Caki2 (cell line): ENCODE data around the gene TNFSF18. TPM values are rescaled to one million over a fixed set of nuclear protein-coding genes. Genes with fewer than 3 reads are reported as not detected.
"Not testable (repeated sequence)": the region's sequence is repeated elsewhere in the genome, so short reads cannot be mapped to it uniquely, and the experiment has no call there.

Experiments
- DNase-seq: peaks from one replicate; pipeline ENCODE4 v3.0.0-alpha.2; 2015; ENCODE audit warnings: low read depth
- in situ Hi-C: cut with HindIII; loops from 2 replicates; pipeline ENCODE4 v1.10.0; 2016; ENCODE audit warnings: low sequenced_read_pairs, low pct_unique_long_range_greater_than_20kb, mixed read lengths
- total RNA-seq: library from RNA; depleted of rRNA; stranded (reverse); fragments of >200 nt; shearing (Covaris generic); gene quantifications from 2 replicates; pipeline ENCODE4 v1.2.3, GENCODE V29; 2014; ENCODE audit warnings: low replicate concordance; rRNA removed

The TNFSF18 gene, protein sequence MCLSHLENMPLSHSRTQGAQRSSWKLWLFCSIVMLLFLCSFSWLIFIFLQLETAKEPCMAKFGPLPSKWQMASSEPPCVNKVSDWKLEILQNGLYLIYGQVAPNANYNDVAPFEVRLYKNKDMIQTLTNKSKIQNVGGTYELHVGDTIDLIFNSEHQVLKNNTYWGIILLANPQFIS
- 0.23 and 0.57 TPM in 2 replicates for total RNA-seq

DNA sequence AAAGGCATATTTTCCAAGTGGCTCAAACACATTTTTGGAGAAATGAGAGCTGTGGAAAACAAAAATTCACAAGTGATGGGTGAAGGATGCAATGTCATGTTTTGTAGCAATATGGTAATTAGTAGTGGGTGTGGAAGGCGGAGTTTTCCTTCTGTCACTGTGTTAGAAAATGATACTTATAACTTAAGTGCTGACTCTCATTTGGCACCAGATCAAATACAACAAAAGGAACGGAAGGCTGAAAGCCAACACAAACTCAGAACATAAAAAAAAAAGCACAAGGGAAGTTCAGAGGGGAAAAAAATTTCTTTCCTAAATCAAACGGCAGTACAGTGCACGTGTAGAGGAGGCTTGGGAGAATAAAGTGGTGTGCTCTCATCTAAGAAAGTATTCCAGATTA, at the start of gene TNFSF18:
TSS of gene TNFSF18 (minus strand) at position 77 of the 400 bp plus-strand sequence. CDS start at position 32, 45 bp downstream.
- DNase-seq = peak; percentile 89
- in situ Hi-C loops = no loop called here

DNA sequence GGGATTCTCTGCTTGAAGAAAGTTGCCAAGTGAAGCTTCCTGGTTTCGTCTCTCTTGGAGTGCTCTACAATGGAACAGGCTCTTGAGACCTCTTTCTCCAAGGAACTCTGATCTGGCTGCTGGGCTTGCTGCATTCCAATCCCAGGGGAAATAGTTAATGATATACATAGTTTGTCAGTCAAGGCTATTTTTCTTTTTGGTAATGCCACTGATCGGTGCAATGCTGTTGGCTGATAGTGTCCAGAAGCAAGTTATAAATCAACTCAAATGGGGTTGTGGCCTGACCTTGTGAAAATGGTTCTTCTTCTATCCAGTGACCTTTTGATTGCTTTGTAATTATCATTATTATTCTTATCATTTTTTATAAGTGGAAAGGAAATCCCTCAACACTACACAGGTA, 48.4 kb upstream of the TNFSF18 start:
- DNase-seq = peak; percentile 81
- in situ Hi-C loops = no loop called here

DNA sequence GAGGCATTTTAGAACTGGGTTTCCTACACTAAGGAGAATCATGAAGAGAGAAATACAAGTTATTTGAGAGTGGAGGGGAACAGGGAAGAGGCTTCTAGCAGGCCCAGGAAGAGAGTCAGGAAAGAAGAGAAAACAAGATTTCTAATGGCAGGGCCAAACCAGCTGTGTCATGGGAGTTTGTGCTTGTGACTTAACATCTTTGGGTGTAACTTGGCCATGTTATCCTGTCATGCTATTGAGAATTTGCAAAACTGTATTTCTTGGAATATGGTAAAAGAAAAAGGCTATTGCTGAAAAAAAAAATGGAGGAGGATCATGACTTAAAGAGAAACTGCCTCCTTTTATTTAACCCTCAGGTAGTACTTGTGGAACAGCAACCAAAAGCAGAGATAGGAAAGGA, 47.4 kb upstream of the TNFSF18 start:
- in situ Hi-C loops = no loop called here
- DNase-seq = no peak

DNA sequence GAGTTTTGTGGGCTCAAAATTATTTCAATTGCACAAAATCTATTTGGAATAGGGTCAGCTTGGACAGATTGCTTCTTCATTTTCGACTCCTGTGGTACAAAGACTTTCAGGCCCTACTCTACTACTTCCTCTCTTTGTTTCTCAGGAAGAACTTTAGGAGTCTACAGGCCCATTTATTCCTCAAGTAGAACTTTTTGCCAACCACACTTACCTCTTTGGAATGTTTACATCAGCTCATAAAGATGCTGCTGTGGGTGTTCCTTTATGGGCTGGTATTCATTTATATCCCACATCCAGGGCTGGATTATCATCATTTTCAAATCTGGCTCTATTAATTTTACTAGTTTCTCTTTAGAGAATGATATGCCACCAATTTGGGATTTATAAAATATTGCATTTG, 46.3 kb upstream of the TNFSF18 start:
- no peak for DNase-seq
- in situ Hi-C loops = no loop called here

DNA sequence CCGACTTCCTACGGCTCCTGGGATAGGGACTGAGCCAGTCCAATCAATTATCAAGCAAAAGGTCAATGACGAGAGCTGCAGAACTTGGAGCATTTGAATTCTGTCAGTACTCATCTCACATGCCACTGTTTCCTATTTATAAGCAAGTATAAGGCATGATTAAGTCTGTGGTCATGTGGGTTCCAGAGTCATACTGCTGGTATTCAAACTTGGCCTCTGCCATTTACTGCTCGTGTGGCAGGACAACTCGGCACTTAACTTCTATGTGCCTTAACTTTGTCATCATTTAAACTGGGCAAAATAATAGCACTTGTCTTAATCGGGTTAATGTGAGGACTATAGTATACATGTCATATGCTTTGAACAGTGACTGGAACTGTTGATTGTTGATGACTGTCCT, 44.9 kb upstream of the TNFSF18 start:
- no peak for DNase-seq
- in situ Hi-C loops = no loop called here

DNA sequence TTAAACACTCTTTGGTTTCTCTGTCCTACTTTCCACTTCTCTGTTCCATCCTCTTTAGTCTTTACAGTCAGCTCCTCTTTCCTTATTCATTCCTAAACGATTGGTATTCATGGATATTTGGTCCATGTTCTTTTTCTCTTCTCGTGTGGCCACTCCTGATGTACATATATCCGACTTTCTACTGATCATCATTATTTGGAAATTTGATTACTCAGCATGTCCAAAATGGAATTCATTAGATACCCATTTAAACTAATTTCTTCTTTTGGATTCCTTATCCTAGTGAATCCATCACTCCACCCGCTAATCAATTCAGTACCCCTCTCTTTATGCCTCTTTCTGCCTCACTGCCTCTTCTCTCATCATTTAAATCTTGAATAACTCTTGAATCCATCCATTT, 43.8 kb upstream of the TNFSF18 start:
- in situ Hi-C loops = no loop called here
- no peak for DNase-seq

DNA sequence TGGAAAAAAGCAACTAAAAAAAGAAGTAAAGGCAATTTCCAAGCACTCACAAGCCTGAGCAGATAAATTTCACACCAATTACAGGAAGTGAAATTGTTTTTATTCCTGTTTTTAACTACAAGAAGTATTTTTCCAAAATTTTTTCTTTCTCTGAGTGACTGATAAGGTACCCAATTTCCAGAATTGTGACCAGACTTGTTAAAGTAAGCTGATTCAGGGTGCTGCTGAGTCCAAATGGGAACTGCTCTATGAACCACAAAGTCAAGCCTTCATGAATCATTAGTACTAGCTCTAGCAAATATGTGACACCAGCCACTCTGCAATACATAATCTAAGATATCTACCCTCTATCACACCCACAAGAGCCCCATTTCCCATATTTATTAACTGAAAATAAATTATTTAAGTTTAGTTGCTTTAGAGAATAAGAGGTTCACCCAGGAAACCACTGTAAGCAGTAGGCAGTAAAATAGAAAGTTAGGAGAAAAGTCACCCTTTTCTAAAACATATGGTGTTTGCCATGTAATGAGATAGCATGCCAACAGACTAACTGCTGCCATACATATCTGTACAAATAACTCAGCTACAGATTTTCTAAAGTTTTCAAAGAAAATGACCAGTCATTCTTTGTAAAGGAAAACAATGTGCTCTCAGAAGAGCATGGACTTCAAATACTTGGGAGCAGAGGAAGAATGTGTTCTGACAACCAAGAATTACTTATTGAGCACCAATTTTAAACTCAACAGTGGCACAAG, 43.1 kb upstream of the TNFSF18 start:
- in situ Hi-C loops = no loop called here
- DNase-seq = no peak

DNA sequence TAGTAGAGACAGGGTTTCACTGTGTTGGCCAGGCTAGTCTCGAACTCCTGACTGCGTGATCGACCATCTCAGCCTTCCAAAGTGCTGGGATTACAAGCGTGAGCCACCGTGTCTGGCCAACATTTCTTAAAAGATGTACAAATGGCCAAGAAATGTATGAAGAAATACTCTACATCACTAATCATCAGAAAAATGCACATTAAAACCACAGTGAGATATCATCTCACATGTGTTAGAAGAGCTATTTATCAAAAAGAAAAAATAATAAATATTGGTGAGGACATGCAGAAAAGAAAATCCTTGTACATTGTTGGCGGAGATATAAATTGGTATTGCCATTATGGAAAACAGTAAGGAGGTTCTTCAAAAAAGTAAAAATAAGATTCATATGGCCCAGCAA, 33.6 kb upstream of the TNFSF18 start:
- in situ Hi-C loops = no loop called here
- no peak for DNase-seq

DNA sequence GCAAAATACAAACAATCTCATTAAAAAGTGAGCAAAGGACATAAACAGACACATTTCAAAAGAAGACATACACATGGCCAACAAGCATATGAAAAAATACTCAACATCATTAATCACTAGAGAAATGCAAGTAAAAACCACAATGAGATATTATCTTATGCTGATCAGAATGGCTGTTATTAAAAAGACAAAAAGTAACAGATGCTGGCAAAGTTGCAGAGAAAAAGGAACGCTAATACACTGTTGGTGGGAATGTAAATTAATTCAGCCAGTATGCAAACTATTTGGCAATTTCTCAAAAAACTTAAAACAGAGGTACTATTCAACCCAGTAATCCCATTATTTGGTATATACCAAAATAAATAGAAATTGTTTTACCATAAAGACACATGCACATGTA, 32.2 kb upstream of the TNFSF18 start:
- DNase-seq = no peak
- in situ Hi-C loops = no loop called here

DNA sequence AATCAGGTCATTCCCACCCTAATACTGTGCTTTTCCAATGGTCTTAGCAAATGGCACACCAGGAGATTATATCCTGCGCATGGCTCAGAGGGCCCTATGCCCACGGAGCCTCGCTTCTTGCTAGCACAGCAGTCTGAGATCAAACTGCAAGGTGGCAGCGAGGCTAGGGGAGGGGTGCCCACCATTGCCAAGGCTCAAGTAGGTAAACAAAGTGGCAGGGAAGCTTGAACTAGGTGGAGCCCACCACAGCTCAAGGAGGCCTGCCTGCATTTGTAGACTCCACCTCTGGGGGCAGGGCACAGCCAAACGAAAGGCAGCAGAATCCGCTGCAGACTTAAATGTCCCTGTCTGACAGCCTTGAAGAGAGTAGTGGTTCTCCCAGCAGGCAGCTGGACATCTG, 23.5 kb upstream of the TNFSF18 start:
- DNase-seq, in situ Hi-C loops: not testable (repeated sequence)

DNA sequence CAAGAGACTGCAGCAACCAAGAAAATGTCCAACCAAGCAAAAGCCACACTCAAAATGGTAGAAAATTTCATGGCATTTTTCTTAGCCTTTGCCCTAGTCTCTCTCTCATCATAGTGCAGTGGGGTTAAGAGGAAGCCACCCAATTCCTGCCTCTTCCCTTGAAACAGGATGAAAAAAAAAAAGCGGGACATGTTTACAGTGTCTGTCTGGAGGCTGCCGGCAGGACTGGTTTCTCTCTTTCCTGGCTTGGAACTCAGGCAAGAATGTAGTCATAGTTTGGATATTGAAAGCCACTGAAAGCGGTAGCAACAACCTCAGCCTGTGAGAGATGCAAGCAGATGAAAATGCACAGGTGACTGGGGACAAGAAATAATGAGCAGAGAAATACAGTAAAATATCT, 13.3 kb upstream of the TNFSF18 start:
- in situ Hi-C loops = no loop called here
- DNase-seq = no peak

DNA sequence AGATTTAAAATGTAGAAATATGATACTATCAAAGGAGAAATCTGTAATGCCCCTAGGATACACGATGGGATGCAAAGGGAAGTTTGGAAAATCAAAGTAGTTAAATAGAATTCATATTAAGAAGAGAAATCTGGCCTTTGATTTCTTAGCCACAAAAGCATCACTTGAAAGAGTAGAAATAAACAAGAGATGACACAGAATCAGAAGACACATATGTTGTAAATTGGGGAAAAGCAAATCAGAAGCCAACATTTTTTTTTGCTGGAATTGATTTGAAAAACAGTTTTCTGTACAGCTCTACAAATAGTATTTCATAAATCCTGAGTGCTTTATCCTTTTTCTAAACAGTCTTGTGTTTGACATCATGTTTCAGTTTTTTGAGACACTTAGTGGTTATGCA, 12.4 kb upstream of the TNFSF18 start:
- in situ Hi-C loops = no loop called here
- no peak for DNase-seq

DNA sequence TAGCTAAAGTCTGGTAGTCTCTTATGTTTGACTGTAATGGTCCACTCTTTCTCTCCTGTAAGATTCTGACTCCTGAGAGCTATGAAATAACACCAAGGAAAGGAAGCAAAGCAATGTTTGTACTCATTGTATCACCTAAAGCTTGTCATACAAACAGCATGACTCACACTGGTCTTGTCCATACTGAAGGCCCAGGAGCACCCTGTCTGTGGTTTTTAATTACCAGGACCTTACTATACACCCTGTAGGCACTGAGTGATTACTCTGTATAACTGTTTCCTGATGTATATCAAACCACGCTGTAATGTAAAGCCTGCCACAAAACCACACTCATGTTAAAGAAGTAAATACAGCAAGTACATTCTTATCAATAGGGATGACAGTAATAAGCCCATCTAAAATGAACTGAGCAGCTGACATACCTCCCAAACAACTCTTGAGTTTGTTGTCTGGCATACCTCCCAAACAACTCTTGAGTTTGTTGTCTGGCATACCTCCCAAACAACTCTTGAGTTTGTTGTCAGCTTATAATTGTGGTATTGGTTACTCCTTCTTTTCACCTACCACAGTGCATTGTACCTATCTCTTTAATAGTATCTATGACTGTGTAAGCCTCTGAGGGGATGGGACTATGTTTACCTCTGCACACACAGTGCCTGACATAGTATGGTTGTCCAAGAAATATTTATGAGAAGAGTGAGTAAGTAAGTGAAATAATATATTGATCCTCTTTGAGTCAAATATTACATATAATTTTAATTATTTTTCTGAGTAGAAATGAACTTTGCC, 11.6 kb upstream of the TNFSF18 start:
- no peak for DNase-seq
- in situ Hi-C loops = no loop called here

DNA sequence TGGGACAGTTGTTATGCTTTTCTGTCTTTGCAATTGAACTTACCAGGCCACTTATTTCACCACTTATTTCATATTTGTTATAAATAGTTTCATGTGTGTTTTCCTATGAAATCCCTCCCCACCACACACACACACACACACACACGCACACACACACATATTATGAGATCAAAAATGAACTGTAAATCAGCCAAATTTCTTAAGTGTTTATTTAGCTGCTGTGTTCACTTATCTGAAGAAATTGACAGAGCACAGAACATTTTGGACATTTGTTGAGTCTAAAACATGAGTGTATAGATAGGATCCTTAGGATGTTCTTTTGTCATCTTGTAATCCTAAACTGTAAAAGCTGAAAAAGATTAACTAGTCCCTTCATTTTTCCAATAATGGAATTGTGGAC, 7.8 kb upstream of the TNFSF18 start:
- in situ Hi-C loops = no loop called here

DNA sequence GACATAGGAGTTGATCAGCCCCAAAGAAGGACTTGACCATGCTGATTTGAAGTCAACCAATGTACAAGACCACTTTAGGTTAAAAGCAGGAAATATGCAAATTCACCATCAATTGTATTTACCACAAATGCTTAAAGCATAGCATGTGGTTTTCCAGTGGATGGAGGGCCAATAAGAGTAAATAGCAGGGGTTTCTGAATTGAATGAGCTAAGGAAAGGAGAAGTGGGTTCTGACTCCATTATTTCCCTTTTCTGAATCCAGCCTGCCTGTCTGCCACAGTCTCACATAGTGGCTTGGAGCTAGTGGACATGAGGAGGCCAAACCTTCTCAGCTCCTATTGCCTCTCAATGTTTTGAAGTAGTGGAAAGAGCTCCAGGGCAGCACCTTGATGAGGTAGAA, 7.2 kb upstream of the TNFSF18 start:
- in situ Hi-C loops = no loop called here
- no peak for DNase-seq

More for the DNA sequence above, 7.8 kb upstream of the TNFSF18 start:
- DNase-seq = no peak

DNA sequence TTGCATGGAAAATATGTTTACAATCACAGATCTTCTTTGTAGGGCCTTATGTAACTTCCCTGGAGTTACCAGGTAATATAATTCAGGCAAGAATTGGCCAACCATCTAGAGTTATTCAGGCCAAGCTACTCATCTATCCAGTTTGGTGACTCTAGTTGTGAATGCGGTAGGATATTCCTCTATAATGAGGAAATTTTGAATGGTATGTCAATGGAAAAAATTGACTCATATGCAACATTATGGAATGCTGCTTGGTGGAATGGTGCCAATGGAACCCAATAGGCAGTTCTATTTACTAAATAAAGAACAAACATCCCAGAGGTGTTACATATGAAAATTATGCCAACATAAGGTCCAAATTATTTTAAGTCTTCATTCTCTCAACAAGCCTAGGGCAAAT, 5.6 kb upstream of the TNFSF18 start:
- in situ Hi-C loops = no loop called here
- DNase-seq = no peak

DNA sequence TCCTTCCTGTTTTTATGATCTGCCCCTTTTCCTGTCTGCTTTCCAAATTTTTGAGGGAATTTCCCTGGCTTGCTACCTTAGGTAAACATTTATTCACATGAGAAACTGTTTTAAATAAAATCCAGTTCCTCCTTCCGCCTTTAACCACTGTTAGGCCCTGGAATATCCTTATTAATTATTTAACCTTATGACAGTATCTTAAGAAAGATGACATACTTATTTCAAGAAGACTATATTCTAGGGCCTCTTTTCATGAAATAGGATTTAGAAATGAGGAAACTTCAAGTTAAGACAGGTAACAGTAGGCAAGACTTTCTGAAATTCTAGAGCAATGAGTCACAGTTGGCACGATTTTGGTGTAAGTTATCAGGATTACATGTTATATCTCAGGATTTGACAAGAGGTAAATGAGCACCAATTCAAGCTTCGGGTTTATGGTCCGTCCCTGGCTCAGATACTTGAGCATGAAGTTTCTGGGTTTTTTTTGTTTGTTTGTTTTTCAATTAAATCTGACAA, 2.0 kb upstream of the TNFSF18 start:
- in situ Hi-C loops = no loop called here

DNA sequence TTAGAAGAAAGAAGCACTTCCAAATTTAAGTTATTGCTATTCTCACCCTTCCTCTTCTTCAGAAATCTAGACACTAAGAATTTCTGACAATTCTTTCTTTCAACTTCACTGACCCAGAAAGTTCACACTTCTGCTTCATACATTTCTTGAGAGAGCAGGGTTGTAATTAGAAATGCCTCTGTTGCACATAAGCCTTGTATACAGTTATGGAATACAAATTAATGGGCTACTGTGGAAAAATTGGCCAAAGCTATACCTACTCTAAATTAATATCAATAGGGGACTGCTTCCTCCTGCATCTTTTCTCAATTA, 1.5 kb downstream of the TNFSF18 start:
- DNase-seq = no peak
- in situ Hi-C loops = no loop called here

More for the DNA sequence above, 2.0 kb upstream of the TNFSF18 start:
- peak; percentile 32 for DNase-seq

DNA sequence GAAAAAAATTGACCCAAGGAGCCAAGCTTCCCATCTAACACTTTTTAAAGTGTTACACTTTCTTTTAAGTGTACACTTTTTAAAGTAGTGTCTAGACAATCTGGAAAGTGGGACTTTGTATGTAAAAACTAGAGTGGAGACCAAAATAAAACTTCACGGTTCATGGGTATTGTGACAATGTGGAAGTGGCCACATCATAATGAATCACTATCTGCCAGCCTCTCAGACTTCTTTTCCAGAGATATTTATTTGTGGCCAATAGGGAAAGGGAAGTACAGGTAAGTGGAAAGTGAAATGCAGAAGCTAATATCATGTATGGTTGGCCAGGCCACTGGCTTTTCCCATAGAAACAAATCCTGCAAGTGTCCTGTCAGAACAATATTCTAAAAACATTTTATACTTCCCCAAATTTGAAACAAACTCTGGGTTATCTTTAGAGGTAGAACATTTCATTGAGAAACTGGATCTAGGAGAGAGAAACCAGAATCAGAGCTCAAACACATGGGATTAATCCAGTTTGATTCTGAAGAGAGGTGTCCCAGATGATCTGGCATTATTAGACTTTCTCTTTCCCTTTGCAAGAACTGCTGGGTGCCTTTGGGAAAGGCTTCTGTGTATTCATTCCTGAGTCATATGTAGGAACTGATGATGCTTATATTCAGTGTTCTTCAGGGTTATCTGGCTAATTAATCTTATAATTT, 2.0 kb downstream of the TNFSF18 start:
- peak; percentile 42 for DNase-seq
- in situ Hi-C loops = no loop called here
